GM21360 (cell line): ENCODE measurements around the gene GPALPP1.
"Not testable (repeated sequence)": the region's sequence is repeated elsewhere in the genome, so short reads cannot be mapped to it uniquely, and the experiment has no call there.

Experiments used
- ATAC-seq: cut with Tn5 transposase; IDR thresholded peaks from one replicate; pipeline ENCODE4 v1.9.1; 2021; ENCODE audit warnings: mild to moderate bottlenecking, moderate library complexity; ENCODE audit not compliant: unreplicated experiment

The GPALPP1 gene

DNA sequence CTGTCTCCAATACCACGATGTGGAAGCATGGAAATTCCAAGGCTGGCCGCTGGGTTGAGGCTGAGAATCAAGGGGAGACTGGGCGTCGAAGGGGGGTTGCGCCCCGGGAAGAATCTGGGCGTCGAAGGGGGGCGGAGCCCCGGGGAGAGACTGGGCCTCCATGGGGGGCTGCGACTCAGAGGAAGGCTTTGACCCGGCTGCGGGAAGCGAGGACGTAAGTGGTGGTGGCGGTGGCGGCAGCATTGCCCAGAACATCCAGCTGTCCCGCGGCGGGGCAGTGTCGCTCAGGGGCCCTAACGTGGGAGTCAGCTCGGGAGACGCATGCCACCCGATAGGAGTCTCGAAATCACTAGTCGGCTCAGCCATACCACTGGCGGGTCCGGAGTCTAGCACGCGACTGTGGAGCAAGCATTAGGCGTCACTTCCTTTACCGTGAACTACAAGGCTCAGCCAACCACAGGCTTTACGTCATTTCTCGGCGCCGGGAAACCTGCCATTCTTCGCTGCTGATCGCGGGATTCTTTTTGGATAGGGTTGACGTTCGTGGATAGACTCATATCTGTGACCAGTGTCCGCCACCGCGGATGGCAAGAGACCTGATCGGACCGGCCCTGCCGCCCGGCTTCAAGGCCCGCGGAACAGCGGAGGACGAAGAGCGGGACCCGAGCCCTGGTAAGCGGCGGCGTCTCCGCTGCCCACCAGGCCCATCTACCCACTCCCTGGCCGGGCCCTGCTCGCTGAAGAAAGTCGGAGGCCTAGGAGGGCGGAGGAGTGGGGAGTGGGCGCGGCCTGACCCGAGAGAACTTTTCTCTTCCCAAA lies at the start of gene GPALPP1, which contains the start of gene NUFIP1:
Gene GPALPP1 (plus strand): TSS at position 468 of the 819 bp plus-strand sequence. CDS start 117 bp downstream, at position 585.
Gene NUFIP1 (minus strand): TSS at position 401 of the 819 bp plus-strand sequence. CDS start 35 bp downstream, at position 366.
- ATAC-seq = peak; percentile 98

DNA sequence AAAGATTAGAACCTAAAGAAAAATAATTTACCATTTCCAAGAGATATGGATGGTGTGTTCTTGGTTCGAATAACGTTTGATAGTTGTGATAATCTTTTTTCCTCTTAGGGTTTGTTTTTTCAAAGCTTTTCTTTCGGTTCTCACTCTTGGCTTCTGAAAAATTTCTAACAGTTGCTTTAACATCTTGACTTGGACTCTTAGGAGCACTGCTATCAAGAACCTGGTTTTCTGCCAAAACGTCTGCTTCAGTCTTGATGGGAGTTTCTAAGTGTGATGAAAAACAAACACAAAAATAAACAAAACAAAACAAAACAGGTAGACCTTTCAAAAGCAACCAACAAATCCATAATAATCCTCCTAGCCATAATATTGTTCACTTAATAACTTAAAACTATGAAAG lies 45.9 kb upstream of the GPALPP1 start:
- ATAC-seq = not testable (repeated sequence)

GRCh38 chr13:44951184-44951583 lies 38.2 kb upstream of the GPALPP1 start:
- no peak for ATAC-seq

DNA sequence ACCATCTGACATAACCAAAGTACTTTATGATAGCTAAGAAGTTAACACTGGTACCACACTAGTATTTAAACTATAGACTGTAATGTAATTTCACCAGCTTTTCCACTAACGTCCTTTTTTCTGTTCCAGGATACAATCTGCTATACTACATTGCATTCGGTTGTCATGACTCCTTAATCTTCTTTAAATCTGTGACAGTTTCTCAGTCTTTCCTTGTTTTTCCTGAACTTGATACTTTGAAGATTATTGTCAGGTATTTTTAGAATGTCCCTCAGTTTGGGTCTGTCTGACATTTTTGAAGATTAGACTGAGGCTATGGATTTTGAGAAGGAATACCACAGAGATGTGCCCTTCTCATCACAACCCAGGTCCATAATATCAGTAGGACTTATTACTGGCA lies 36.7 kb upstream of the GPALPP1 start:
- ATAC-seq = no peak

DNA sequence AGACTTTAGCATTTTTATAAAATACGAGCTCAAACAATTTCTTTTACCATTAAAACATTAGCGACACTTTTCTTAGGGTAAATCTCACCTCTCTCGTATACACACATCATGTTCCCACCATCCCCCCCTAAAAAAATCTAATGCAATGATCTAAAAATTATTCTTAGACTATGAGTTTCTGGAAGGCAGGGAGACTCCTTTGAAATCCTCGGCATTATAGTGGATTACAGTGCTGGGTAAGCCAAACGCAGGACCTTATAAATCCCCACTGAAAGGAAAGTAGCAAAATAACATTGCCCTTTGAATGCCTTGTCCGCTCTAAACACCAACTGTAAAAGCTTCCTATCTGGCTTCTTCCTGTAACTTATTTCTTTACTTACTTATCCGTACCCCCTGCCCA lies 35.1 kb upstream of the GPALPP1 start:
- no peak for ATAC-seq

DNA sequence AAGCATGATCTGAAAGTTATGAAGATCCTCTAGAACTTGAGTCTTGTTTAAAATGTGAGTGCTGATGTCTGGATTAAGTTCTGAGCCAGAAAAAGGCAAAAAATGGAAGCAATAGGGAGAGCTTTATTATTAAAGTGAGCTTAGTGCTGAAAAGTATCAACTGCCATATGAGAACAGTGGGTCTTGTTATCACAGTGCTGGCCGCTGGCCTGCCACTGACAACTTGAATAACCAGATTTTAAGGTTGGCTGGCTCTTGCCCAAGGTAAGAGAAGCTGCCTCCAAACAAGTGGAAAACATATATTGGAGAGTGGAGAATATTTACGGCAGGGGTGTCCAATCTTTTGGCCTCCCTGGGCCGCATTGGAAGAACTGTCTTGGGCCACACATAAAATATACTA lies 33.9 kb upstream of the GPALPP1 start:
- no peak for ATAC-seq

DNA sequence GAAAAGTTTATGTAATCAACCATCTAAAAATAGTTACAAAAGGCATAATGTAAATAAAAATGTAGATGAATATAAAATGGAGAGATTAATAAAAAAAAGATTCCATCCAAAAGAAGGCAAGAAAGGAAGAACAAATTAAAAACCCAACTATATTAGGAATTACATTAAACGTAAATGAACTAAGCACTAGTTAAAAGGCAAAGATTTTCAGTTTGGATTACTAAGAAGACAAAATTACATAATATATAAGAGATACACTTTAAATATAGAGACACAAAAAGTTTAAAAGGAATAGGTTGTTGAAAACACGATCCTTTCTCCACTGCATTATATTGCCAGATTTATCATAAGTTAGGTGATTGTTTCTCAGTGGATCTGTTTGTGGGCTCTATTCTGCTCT lies 27.3 kb upstream of the GPALPP1 start:
- ATAC-seq = no peak

DNA sequence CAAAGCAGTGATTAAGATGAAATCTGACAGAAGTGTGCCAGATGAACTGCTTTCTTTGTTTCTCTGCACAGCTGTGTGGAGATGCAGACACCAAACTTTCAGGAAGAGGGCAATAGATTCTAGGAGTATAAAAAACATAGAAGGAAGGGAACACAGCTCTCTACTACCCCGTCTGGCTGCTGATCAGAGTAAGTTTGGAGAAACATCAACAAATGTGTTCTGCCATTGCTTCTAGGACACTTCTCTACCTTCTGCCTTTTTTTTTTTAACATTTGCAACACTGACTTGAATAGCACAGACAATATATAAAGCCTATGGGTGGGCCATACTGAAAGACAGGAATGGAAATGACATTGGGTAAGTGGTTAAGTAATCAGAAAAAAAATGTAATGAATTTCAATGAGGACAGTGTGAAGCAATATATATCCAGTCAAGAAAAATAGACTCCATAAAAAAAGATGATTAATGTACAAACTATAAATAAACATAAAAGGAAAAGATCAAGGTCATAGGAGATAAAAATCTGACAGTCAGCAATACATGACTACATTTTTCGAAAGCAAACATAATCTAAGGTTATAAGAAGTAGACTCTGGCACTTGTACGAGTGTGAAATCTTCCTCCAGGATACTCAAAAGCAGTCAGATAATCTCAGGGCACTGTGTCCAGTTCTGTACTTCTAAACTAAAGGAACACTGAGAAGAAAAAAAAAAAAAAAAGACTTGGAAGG lies 21.5 kb upstream of the GPALPP1 start:
- ATAC-seq = no peak

DNA sequence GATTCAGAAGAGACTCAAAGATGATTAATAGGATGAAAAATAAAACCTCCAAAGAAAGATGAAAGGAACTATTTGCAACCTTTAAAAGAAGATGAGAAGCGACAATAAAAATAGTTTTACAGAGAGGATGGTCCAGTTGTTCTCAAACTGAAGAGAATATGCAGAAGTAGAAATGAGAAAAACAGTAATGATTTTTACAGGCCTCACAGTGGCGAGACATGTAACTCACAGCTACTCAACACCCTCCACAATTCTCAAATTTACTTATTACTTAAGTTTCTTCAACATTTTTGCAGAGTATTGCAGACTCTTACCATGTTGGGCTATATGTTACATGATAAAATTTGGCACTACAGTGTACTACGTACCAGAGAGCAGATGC lies 20.9 kb upstream of the GPALPP1 start:
- ATAC-seq = no peak

DNA sequence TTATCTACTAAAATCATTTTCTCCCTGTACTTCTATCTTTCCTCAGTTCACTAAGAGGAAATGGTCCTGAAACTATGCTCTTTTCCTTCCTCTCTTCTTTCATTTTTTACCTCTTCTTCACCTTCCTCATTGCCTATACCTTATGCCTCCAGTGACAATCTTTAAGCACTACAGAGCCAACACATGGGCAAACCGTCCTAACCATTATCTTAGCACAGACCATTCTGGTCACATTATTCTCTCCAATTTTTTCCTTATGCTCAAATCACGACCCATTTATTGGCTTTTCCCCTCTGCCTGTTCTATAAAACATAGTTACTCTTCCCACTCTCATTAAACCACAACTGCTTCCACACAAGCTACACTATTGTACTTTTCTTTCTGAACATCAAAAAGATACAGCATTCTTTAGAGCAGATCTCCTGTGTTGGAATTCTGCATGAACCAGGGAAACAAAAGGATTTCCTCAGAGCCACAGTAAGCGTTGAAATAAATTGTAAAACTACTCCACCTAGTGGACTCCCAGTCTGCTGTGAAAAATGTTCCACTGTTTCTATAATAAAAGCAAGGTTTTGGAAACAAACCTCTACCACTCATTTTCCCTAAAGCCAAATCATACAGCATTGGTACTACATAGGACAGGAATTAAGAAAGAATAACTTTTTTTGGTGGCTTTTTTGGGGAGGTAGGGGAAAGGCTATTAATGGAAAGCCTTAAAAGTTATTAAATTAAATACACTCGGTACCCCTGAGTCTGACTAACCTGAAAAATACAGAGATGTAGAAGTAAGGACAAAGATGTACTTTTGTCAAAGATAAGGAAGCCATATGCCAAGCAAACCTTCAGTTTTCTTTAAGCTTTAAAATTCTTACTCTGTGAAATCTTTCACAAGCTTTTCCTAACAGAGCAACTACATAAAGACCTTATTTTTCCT lies 19.5 kb upstream of the GPALPP1 start:
- ATAC-seq = no peak

DNA sequence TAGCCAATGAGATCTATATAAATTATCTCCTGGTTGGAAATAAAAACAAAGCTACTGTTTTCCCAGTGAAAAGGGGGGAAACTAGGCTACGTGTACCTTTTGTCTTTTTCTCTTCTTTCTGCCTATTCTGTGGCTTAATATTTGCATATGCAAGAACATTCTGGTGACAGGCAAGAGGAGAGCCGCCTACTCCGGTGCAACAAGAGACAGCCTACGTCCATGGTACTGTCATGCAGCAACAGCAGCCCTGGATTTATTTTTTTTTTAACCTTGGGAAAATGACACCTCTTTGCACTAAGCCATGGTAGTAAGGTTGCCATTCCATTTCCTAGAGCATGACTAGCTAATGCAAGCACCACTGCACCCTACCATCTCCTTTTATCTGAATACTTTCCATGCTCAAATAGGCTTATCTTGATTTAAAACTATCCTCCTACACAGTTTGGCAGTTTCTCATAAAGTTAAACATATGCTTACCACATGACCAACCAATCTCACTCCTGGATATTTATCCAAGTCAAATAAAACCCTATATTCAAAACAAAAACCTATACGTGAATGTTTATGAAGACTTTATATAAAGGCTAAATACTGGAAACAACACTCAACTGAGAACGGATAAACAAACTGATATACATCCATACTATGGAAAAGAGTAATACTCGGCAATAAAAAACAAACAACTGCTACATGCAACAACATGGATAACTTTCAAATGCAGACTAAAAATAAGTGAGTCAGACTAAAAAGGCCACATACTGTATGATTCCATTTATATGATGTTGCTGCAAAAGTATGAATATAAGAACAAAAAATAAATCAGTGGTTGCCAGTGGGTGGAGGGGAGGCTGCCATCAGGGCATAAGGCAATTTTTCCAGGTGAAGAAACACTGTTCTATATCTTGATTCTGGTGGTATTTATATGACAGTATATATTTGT lies 17.4 kb upstream of the GPALPP1 start:
- ATAC-seq = no peak

DNA sequence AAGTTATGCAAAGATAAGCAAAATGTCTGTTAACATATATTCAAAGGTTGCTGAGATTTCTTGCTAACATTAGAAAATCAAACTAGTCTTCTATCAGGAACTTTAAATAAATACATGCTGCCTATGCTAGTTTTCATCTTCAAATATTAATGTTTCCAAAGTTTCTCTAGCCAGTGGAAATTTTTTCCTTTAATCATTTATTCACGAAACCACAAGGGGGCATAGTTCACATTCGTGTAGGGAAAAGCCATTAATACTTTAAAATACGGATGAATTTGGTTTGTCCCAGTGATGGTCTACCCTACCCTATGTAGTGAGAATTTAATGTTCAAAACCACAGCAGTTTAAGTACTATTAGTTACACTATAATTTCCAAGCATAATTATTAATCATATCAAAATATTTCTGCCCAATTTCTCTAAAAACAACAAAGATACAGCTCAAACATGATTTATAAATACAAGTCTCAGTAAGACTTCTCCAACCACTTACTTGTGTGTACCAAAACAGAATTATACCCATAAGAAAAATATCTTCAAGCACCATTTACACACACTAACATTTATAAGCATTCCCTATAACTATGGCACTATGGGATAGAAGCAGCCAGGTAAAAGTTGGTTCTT lies 16.3 kb upstream of the GPALPP1 start:
- no peak for ATAC-seq

- no peak for ATAC-seq
Measured at GRCh38 chr13:44974056-44974793, 15.1 kb upstream of the GPALPP1 start.

DNA sequence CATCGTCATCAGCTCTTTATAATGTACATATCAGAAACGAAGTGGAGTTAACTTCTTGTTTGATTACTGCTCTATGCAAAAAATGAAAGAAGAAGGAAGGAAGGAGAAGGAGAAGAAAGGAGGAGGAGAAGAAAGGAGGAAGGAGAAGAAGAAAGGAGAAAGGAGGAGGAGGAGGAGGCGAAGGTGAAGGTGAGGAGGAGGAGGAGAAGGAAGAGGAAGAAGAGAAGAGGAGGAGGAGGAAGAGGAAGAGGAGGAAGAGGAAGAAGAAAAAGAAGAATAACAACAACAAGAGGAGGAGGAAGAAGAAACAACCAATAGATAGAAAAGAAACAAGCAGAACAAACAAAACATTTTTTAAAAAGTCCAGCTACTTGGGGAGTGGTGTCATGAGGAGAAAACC lies 13.1 kb upstream of the GPALPP1 start:
- ATAC-seq = no peak

DNA sequence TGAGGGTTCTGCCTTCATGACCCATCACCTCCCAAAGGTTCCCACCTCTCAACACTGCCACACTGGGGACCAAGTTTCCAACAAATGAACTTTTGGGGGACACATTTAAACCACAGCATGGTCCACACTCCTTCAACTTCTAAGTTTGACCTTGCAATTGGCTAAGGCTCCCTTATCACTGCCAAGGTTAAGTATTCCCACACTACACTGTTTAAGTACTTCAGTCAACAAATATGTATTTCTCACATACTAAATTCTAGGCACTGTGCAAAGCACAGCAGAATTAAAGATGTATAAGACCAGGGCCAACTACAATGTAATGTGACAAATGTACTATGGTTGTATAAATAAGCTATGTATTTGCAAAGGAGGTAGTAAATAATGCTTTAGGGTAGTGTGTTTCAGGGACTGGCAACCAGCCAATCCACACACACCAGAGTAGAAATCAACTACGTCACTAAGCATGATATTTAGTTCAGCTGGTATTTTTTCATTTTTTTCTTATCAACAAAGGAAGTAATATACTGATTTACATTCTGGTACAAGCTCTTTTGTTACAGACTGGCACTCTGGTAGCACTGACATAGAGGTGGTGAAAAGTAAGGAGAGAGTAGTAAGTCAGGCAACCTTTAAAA lies 12.3 kb upstream of the GPALPP1 start:
- ATAC-seq = no peak

DNA sequence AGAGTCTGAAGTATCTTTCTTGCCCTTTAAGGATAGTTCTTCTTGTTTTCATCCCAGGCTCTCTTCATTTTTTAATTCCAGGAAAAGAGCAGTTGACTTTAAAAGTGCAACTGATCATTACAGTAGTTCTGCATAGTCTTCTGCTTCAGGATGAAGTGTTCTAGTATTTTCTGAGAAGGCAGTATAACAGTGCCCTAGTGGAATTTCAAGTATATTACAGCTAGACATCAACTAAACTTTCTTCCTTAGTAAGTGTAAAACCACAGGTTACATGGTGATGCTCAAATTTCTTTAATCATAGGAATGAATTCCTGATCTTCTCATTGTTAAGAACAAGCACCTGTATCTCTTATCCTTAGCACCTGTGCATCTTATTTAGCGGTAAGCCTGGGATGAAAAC lies 11.0 kb upstream of the GPALPP1 start:
- ATAC-seq = no peak

- ATAC-seq = no peak
Measured at GRCh38 chr13:44989941-44990340, 603 bp downstream of the GPALPP1 start.

GRCh38 chr13:45003417-45003816 lies 14.1 kb downstream of the GPALPP1 start:
- ATAC-seq = no peak
